BLaER1 (cell line): Measurements from ENCODE around the gene TDP1.

ENCODE experiments used
- H3K27ac ChIP-seq: shearing (Covaris generic); formaldehyde crosslinking; 2 replicates; pipeline ENCODE4 v1.8.1; 2022
- H3K27me3 ChIP-seq: shearing (Covaris generic); formaldehyde crosslinking; 2 replicates; pipeline ENCODE4 v1.8.1; 2022
- H3K36me3 ChIP-seq: shearing (Covaris generic); formaldehyde crosslinking; 2 replicates; pipeline ENCODE4 v1.8.1; 2022
- H3K4me1 ChIP-seq: shearing (Covaris generic); formaldehyde crosslinking; 2 replicates; pipeline ENCODE4 v1.8.1; 2022
- H3K4me2 ChIP-seq: shearing (Covaris generic); formaldehyde crosslinking; 2 replicates; pipeline ENCODE4 v1.8.1; 2022
- H3K4me3 ChIP-seq: shearing (Covaris generic); formaldehyde crosslinking; 2 replicates; pipeline ENCODE4 v1.8.1; 2022
- H3K9ac ChIP-seq: shearing (Covaris generic); formaldehyde crosslinking; 2 replicates; pipeline ENCODE4 v1.8.1; 2022
- H3K9me3 ChIP-seq: shearing (Covaris generic); formaldehyde crosslinking; 2 replicates; pipeline ENCODE4 v1.8.1; 2022
- H4K20me1 ChIP-seq: shearing (Covaris generic); formaldehyde crosslinking; 2 replicates; pipeline ENCODE4 v1.8.1; 2022
- Cebpa-rat ChIP-seq: shearing (Covaris generic); IDR thresholded peaks from 2 replicates; pipeline ENCODE4 v1.8.1; 2022

TDP1 gene

DNA sequence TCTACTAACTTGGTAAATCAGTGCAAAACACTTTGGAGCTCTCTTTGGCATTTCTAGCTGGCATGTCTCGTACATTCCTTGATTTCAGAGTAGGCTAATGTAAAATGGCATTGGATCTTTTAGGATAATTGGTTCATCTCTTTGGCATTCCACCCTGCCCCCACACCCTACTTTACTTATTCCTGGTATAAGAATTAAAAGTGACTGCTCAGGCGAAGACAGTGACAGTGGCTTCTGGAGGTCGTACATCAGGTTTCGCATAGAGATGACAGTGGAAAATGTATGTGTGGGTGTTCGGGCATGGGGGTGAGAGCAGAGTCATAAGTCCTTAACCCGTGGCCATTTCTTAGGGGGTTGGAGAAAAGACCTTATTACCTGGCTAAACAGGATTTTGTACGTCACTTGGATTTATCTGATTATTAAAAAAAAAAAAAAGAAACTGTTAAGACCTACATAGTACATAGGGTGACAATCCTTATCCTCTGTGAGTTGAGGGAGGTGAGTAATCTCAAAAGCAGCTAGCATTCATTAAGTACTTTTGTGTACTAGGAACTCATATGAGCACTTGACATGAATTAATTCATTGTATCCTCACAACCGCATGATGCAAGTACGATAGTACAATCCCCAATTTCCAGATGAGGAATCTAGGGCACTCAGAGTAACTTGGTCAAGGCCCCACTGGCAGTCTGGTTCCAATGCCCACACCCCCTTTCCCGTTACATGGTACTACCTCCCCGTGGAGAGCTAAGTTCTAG lies 83.7 kb downstream of the TDP1 start:
- H3K27ac ChIP-seq = no peak overlapping the region
- H4K20me1 ChIP-seq = no peaks in the 10 kb centered on the region
- peaks cover 95% of the 10 kb centered on the region for H3K36me3 ChIP-seq
- H3K4me2 ChIP-seq = no peak overlapping the region
- no peak for TF ChIP-seq Cebpa-rat
- peaks cover 4% of the 10 kb centered on the region; the same call in 1 of the 2 replicates for H3K9me3 ChIP-seq
- no peak overlapping the region for H3K4me3 ChIP-seq
- no peaks in the 10 kb centered on the region for H3K4me1 ChIP-seq
- no peak overlapping the region for H3K9ac ChIP-seq
- no peaks in the 10 kb centered on the region for H3K27me3 ChIP-seq

GRCh38 chr14:90040411-90040810 lies 84.7 kb downstream of the TDP1 start:
- Histone ChIP-seq H3K36me3 (peaks cover 95% of the 10 kb centered on the region), H3K9me3 (peaks cover 4% of the 10 kb centered on the region; the same call in 1 of the 2 replicates), H3K4me1 (no peaks in the 10 kb centered on the region), H4K20me1 (no peaks in the 10 kb centered on the region), H3K27me3 (no peaks in the 10 kb centered on the region), H3K9ac (no peak overlapping the region), H3K4me3 (no peak overlapping the region), H3K4me2 (no peak overlapping the region), H3K27ac (no peak overlapping the region)
- no peak for TF ChIP-seq Cebpa-rat

- H3K4me3 ChIP-seq = no peak overlapping the region
- TF ChIP-seq Cebpa-rat = no peak
Observed at GRCh38 chr14:90042496-90043252, 86.9 kb downstream of the TDP1 start.

GRCh38 chr14:90045616-90046015 lies 89.9 kb downstream of the TDP1 start:
- no peak overlapping the region for H3K4me3 ChIP-seq
- H3K4me2 ChIP-seq = no peak overlapping the region
- H3K27me3 ChIP-seq = no peaks in the 10 kb centered on the region
- H4K20me1 ChIP-seq = no peaks in the 10 kb centered on the region
- no peaks in the 10 kb centered on the region for H3K4me1 ChIP-seq
- H3K27ac ChIP-seq = no peak overlapping the region
- peaks cover 55% of the 10 kb centered on the region for H3K36me3 ChIP-seq
- H3K9me3 ChIP-seq = no peaks in the 10 kb centered on the region
- no peak overlapping the region for H3K9ac ChIP-seq
- no peak for TF ChIP-seq Cebpa-rat

More at GRCh38 chr14:90042496-90043252, 86.9 kb downstream of the TDP1 start:
- Histone ChIP-seq H3K4me1 (no peaks in the 10 kb centered on the region), H3K36me3 (peaks cover 81% of the 10 kb centered on the region), H3K9me3 (peaks cover 2% of the 10 kb centered on the region; the same call in 1 of the 2 replicates), H3K27me3 (no peaks in the 10 kb centered on the region), H3K27ac (no peak overlapping the region), H3K4me2 (no peak overlapping the region), H3K9ac (no peak overlapping the region), H4K20me1 (no peaks in the 10 kb centered on the region)

GRCh38 chr14:90049390-90049789 lies 93.7 kb downstream of the TDP1 start:
- Histone ChIP-seq H3K4me1 (no peaks in the 10 kb centered on the region), H3K4me3 (no peak overlapping the region), H3K27ac (no peak overlapping the region), H4K20me1 (no peaks in the 10 kb centered on the region), H3K36me3 (peaks cover 17% of the 10 kb centered on the region), H3K27me3 (no peaks in the 10 kb centered on the region), H3K9ac (no peak overlapping the region), H3K4me2 (no peak overlapping the region), H3K9me3 (no peaks in the 10 kb centered on the region)
- no peak for TF ChIP-seq Cebpa-rat

DNA sequence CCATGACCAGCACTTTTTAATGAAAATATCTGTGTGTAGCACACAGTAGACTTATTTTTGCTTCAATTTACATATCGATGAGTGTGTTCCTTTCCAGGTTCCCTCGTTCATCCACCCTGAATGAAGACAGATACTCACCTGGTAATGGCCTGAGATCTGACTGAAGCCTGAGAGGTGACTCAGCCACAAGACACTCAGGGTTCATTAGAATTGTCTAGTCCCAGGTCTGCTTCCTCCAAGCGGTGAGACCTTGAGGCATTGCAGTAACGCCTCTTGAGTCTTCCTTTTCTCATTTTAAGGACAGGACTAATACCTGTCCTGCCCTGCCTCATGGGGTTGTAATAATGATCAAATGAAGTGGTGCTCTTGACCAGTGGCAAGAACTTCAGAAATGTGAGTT lies 94.5 kb downstream of the TDP1 start:
- no peaks in the 10 kb centered on the region for H4K20me1 ChIP-seq
- no peak overlapping the region for H3K4me2 ChIP-seq
- no peak for TF ChIP-seq Cebpa-rat

GRCh38 chr14:90053044-90053443 lies 97.3 kb downstream of the TDP1 start:
- H3K4me2 ChIP-seq = no peak overlapping the region
- no peak for TF ChIP-seq Cebpa-rat

More for the DNA sequence above, 94.5 kb downstream of the TDP1 start:
- Histone ChIP-seq H3K27me3 (no peaks in the 10 kb centered on the region), H3K9ac (no peak overlapping the region), H3K36me3 (peaks cover 8% of the 10 kb centered on the region), H3K4me3 (no peak overlapping the region), H3K9me3 (no peaks in the 10 kb centered on the region), H3K27ac (no peak overlapping the region), H3K4me1 (no peaks in the 10 kb centered on the region)

DNA sequence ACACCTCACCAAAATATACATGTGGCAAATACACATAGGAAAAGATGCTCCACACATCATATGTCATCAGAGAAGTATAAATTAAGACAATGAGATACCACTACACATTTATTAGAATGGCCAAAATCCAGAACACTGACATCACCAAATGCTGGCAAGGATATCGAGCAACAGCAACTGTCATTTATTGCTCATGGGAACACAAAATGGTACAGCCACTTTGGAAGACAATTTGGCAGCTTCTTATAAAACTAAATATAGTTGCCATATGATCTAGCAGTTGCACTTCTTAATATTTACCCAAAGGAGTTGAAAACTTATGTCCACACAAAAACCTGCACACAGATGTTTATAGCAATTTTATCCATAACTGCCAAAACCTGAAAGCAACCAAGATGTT lies 99.1 kb downstream of the TDP1 start:
- Histone ChIP-seq H3K4me2 (no peak overlapping the region), H3K9me3 (peaks cover 16% of the 10 kb centered on the region), H4K20me1 (no peaks in the 10 kb centered on the region), H3K4me3 (no peak overlapping the region), H3K27me3 (peaks cover 16% of the 10 kb centered on the region), H3K4me1 (no peaks in the 10 kb centered on the region), H3K27ac (no peak overlapping the region), H3K9ac (no peak overlapping the region), H3K36me3 (no peaks in the 10 kb centered on the region)
- no peak for TF ChIP-seq Cebpa-rat

More at GRCh38 chr14:90053044-90053443, 97.3 kb downstream of the TDP1 start:
- Histone ChIP-seq H4K20me1 (no peaks in the 10 kb centered on the region), H3K27ac (no peak overlapping the region), H3K36me3 (no peaks in the 10 kb centered on the region), H3K9me3 (no peaks in the 10 kb centered on the region), H3K4me3 (no peak overlapping the region), H3K9ac (no peak overlapping the region), H3K4me1 (no peaks in the 10 kb centered on the region), H3K27me3 (no peaks in the 10 kb centered on the region)

DNA sequence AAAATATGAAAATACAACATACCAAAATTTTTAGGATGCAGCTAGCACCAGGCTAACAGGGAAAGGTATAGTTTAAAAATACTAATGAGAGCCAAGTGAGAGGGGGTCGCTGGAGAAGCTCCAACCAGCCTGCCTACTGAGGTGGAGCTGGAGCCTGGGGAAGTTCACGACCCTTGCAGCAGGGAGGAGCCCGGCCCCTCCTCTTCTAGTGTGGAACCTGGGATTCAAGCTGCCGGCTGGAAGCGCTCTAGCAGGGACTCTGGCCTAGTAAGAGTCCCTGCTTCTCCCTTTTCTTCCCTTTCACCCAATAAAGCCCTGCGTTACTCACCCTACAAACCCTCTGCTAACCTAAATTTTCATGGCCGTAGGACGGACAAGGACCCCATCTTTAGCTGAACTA lies 101.1 kb downstream of the TDP1 start:
- Histone ChIP-seq H3K4me2 (no peak overlapping the region), H3K27ac (no peak overlapping the region), H3K27me3 (peaks cover 37% of the 10 kb centered on the region), H4K20me1 (0 out of 2 replicates have a peak, but pooled peaks cover under 1% of the 10 kb centered on the region), H3K9me3 (peaks cover 34% of the 10 kb centered on the region), H3K4me3 (no peak overlapping the region), H3K4me1 (peaks cover 8% of the 10 kb centered on the region), H3K36me3 (no peaks in the 10 kb centered on the region), H3K9ac (no peak overlapping the region)
- no peak for TF ChIP-seq Cebpa-rat

- peaks cover 58% of the 10 kb centered on the region for H3K27me3 ChIP-seq
- no peak for TF ChIP-seq Cebpa-rat
- peaks cover 14% of the 10 kb centered on the region for H3K4me1 ChIP-seq
- H3K27ac ChIP-seq = no peak overlapping the region
- H3K36me3 ChIP-seq = no peaks in the 10 kb centered on the region
- H4K20me1 ChIP-seq = peaks cover 20% of the 10 kb centered on the region; the same call in 1 of the 2 replicates
- no peak overlapping the region for H3K4me2 ChIP-seq
- H3K9ac ChIP-seq = no peak overlapping the region
- no peak overlapping the region for H3K4me3 ChIP-seq
- peaks cover 46% of the 10 kb centered on the region for H3K9me3 ChIP-seq
Observed at GRCh38 chr14:90058876-90059458, 103.2 kb downstream of the TDP1 start.
